GM19351 (cell line): Measurements from ENCODE around the gene CNN1.
"Not testable (repeated sequence)": the region's sequence is repeated elsewhere in the genome, so short reads cannot be mapped to it uniquely, and the experiment has no call there.

Source experiments
- ATAC-seq: cut with Tn5 transposase; IDR thresholded peaks from one replicate; pipeline ENCODE4 v1.9.1; 2021; ENCODE audit warnings: mild to moderate bottlenecking, moderate library complexity; ENCODE audit not compliant: unreplicated experiment

CNN1 gene

DNA sequence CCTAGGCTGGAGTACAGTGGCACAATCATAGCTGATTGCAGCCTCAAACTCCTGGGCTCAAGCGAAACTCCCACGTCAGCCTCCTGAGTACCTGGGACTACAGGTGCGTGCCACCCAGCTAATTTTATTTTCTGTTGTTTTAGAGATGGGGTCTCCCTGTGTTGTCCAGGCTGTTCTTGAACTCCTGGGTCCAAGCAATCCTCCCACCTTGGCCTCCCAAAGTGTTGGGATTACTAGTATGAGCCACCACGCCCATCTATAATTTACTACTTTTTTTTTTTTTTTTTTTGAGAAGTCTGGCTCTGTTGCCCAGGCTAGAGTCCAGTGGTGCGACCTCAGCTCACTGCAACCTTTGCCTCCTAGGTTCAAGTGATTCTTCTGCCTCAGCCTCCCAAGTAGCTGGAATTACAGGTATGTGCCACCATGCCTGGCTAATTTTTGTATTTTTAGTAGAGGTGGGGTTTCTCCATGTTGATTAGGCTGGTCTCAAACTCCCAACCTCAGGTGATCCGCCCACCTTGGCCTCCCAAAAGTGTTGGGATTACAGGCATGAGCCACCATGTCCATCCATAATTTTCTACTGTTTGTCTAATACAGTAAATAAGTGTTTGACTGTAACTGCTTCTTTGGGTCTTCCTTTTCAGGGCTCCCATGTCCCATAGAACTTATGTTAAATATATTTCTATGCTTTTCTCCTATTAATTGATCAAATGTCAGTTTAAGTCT, 25.6 kb downstream of the CNN1 start:
- ATAC-seq = not testable (repeated sequence)

DNA sequence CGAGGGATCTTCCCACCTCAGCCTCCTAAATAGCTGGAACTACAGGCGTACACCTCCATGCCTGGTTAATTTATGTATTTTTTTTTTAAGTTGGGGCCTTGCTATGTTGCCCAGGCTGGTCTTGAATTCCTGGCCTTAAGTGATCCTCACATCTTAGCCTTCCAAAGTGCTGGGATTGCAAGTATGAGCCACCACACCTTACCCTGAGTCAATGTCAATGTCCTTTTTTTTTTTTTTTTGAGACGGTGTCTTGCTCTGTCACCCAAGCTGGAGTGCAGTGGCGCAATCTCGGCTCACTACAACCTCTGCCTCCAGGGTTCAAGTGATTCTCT, 27.0 kb downstream of the CNN1 start:
- not testable (repeated sequence) for ATAC-seq

GRCh38 chr19:11566164-11566563, 27.5 kb downstream of the CNN1 start:
- no peak for ATAC-seq

DNA sequence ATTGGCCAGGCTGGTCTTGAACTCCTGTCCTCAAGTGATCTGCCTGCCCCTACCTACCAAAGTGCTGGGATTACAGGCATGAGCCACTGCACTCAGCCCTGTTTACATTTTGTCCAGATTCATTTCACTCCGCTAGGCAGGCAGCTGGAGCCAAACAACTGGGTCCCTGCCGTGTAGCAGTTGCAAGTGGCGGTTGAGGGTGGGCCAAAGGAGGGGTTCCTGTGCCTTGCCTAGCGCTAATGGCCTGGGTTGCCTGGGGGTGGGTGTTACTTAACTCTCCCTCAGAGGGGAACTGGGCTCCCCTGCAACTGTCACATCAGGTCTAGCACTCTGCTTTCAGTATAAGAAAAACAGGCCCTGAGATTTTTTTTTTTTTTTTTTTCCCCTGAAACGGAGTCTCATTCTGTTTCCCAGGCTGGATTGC, 31.4 kb downstream of the CNN1 start:
- ATAC-seq = no peak

DNA sequence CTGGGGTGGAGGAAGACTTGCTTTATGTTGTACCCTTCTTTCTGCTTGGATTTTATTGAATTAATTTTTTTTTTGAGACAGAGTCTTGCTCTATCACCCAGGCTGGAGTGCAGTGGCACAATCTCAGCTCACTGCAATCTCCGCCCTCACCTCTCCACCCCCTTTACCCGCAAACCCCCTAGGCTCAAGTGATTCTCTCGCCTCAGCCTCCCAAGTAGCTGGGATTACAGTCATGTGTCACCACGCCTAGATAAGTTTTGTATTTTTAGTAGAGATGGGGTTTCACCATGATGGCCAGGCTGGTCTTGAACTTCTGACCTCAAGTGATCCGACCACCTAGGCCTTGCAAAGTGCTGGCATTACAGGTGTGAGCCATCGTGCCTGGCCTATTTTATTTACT, 34.7 kb downstream of the CNN1 start:
- not testable (repeated sequence) for ATAC-seq

DNA sequence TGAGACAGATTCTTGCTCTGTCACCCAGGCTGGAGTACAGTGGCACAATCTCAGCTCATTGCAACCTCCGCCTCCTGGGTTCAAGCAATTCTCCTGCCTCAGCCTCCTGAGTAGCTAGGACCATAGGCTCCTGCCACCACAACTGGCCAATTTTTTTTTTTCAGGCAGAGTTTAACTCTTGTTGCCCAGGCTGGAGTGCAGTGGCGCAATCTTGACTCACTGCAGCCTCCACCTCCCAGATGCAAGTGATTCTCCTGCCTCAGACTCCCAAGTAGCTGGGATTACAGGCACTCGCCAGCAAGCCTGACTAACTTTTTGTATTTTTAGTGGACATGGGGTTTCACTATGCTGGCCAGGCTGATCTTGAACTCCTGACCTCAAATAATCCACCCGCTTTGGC, 35.1 kb downstream of the CNN1 start:
- ATAC-seq = not testable (repeated sequence)

DNA sequence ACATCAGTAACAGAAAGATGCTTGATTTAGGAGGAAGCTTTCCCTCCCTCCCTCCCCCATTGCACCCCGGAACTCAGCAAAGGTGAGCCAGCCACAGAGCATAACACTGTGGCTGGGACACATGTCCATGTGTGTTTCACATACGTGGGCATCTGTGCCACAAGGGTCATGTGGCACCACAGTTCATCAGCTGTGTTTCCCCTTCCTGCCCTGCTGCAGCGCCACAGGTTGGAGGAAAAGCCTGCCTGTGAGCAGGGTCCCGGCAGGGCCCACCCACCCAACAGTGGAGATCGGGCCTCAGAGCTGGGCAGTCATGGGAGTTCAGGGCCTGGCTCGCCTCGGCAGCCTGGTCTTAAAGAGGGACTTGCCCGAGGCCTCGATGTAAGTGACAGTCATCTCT, 36.0 kb downstream of the CNN1 start:
- ATAC-seq = no peak

DNA sequence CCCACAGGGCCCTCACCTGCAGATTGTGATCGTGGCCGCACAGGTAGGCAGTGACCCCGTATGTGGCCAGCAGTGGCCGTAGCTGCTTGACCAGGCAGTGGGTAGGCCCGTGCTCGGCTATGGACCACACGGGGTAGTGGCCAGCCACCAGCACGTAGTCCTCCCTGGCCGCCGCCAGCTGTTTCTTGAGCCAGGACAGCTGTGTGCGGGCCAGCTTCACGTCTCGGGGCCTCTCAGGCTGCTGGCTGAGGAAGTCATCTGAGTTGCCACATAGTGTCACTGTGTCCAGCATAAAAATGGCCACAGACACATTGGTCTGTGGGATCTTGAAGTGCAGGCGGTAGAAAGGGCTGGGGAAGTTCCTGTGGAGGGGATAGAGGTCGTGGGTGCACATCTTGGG, 37.6 kb downstream of the CNN1 start:
- ATAC-seq = no peak

- no peak for ATAC-seq
These were observed 39.0 kb downstream of the CNN1 start, which contains the start of gene ACP5 for GRCh38 chr19:11577451-11578257. Gene ACP5, minus strand, starts transcription at chr19:11577645. Its CDS starts 328 bp downstream, at chr19:11577317.

- no peak for ATAC-seq
These were observed 39.8 kb downstream of the CNN1 start for GRCh38 chr19:11578258-11579142.

GRCh38 chr19:11580116-11580515, 41.5 kb downstream of the CNN1 start:
- no peak for ATAC-seq

- ATAC-seq = peak; percentile 70
These were observed 43.1 kb downstream of the CNN1 start for GRCh38 chr19:11581740-11582139.

- no peak for ATAC-seq
These were observed 47.7 kb downstream of the CNN1 start for GRCh38 chr19:11586331-11586730.

DNA sequence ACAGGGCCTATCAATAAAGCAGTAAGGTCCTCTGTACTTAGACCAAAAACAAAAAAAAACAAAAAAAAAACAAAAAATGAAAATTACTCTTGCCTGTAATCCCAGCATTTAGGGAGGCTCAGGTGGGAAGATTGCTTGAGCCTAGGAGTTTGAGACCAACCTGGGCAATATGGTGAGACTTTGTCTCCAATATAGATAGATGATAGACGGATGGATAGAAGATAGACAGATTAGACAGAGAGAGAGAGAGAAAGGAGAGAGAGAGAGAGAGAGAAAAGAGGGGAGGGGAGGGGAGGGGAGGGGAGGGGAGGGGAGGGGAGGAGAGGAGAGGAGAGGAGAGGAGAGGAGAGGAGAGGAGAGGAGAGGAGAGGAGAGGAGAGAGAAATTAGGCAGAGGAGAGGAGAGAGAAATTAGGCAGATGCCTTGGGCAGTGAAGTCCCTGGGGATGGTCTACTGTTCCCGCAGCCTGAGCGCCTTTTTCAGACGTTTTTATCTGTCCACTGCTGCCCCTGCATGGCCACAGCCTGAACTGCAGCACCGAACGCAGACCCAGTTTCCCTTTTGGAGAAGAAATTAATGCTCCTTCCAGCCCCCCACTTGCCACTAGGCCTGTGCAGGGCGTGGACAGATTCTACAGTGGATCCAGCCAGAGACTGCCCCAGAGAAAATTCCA, 48.8 kb downstream of the CNN1 start:
- no peak for ATAC-seq

DNA sequence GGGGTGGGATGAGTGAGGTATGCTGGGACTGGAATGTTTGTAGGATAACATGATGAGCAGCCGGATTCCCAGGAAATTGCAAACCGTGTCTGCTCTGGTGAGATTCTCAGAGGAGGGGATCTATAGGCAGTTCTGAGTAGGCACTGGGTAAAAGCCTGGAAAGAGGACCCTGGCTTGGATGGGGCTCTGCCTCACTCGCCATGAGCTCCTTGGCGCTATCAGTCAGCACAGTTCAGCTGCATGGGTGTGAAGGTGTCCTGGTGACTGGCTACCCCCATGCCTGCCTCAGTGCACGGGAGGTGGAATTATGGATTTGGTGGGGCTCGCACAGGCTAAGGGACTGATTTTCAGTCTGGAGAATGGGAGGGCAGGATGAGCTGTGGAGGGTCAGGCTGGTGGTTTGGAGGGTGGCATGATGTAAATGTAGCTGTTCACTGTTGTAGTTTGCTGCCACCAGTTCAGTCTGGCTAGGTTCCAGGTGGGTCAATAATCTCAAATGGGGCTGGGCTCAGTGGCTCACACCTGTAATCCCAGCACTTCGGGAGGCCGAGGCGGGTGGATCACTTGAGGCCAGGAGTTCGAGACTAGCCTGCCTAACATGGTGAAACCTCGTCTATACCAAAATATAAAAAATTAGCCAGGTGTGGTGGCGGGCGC, 49.5 kb downstream of the CNN1 start:
- no peak for ATAC-seq

GRCh38 chr19:11594084-11594483, 55.4 kb downstream of the CNN1 start:
- ATAC-seq = no peak

GRCh38 chr19:11596156-11596555, 57.5 kb downstream of the CNN1 start:
- no peak for ATAC-seq

- ATAC-seq = peak; percentile 98
These were observed 58.8 kb downstream of the CNN1 start, which contains the start of gene ZNF627 for GRCh38 chr19:11597202-11598102. Gene ZNF627, plus strand, starts transcription at chr19:11597483. Its CDS starts 145 bp downstream, at chr19:11597628.

- no peak for ATAC-seq
These were observed 59.4 kb downstream of the CNN1 start for GRCh38 chr19:11598103-11598483.
